Mesenchymal stem cell (in vitro differentiated cells and primary cell): ENCODE data around the gene CSF1R.

Source experiments
- DNase-seq: peaks from one replicate; pipeline ENCODE4 v3.0.0-alpha.2; 2013
- H2AFZ ChIP-seq: one replicate; pipeline ENCODE4 v1.6.1; 2013; ENCODE audit warnings: low read depth, mild to moderate bottlenecking, control low read depth, inconsistent platforms, low read length, moderate library complexity
- H2AK5ac ChIP-seq: 2 replicates; pipeline ENCODE4 v1.6.1; 2013; ENCODE audit warnings: low read length, moderate library complexity, mild to moderate bottlenecking, inconsistent platforms; ENCODE audit not compliant: severe bottlenecking
- H2BK120ac ChIP-seq: one replicate; pipeline ENCODE4 v1.6.1; 2013; ENCODE audit warnings: low read depth, mild to moderate bottlenecking, inconsistent platforms, low read length, moderate library complexity
- H2BK12ac ChIP-seq, 2 experiments: one replicate each; pipeline ENCODE4 v1.6.1; 2013; ENCODE audit warnings: inconsistent platforms in 2 of 2, low read length in 2 of 2, mild to moderate bottlenecking in 2 of 2, moderate library complexity in 2 of 2, control low read depth in 1 of 2
- H2BK15ac ChIP-seq: one replicate; pipeline ENCODE4 v1.6.1; 2013; ENCODE audit warnings: mild to moderate bottlenecking, low read depth, inconsistent platforms; ENCODE audit not compliant: poor library complexity, severe bottlenecking
- H2BK5ac ChIP-seq: 2 replicates; pipeline ENCODE4 v1.6.1; 2013; ENCODE audit warnings: low read depth, mild to moderate bottlenecking, low read length, control low read depth, inconsistent platforms; ENCODE audit not compliant: poor library complexity, severe bottlenecking
- H3K14ac ChIP-seq, 2 experiments: one replicate each; pipeline ENCODE4 v1.6.1; 2013; ENCODE audit warnings: inconsistent platforms in 2 of 2, low read length in 2 of 2, control low read depth in 1 of 2, mild to moderate bottlenecking in 1 of 2, moderate library complexity in 1 of 2
- H3K18ac ChIP-seq, 2 experiments: one replicate each; pipeline ENCODE4 v1.6.1; 2013; ENCODE audit warnings: inconsistent platforms in 2 of 2, low read length in 2 of 2, control low read depth in 1 of 2, low read depth in 1 of 2, mild to moderate bottlenecking in 1 of 2
- H3K23ac ChIP-seq, 2 experiments: one replicate each; pipeline ENCODE4 v1.6.1; 2013; ENCODE audit warnings: inconsistent platforms in 2 of 2, low read length in 2 of 2, mild to moderate bottlenecking in 2 of 2, moderate library complexity in 2 of 2, control low read depth in 1 of 2
- H3K27ac ChIP-seq: 2 replicates; pipeline ENCODE4 v1.5.1; 2013; ENCODE audit warnings: mild to moderate bottlenecking, moderate library complexity, low read length, control low read depth, inconsistent platforms; ENCODE audit not compliant: poor library complexity, severe bottlenecking
- H3K27me3 ChIP-seq, 2 experiments: 2 replicates each; pipeline versions ENCODE4 v1.6.1 to v1.7.0; 2013; ENCODE audit warnings: low read length in 2 of 2, mild to moderate bottlenecking in 2 of 2, moderate library complexity in 2 of 2, control low read depth in 1 of 2, inconsistent platforms in 1 of 2; ENCODE audit not compliant: control insufficient read depth in 1 of 2, insufficient read depth in 1 of 2
- H3K36me3 ChIP-seq, 2 experiments: 2 replicates each; pipeline versions ENCODE4 v1.6.1 to v1.7.0; 2013; ENCODE audit warnings: low read length in 2 of 2, control low read depth in 1 of 2, inconsistent platforms in 1 of 2, low read depth in 1 of 2, mild to moderate bottlenecking in 1 of 2; ENCODE audit not compliant: insufficient read depth in 2 of 2, control insufficient read depth in 1 of 2
- H3K4ac ChIP-seq, 2 experiments: one replicate each; pipeline ENCODE4 v1.6.1; 2013; ENCODE audit warnings: inconsistent platforms in 2 of 2, low read length in 2 of 2, mild to moderate bottlenecking in 2 of 2, moderate library complexity in 2 of 2, control low read depth in 1 of 2, low read depth in 1 of 2
- H3K4me1 ChIP-seq: 2 replicates; pipeline ENCODE4 v1.6.1; 2013; ENCODE audit warnings: low read depth, low read length, control low read depth; ENCODE audit not compliant: control insufficient read depth, insufficient read depth
- H3K4me2 ChIP-seq: 2 replicates; pipeline ENCODE4 v1.6.1; 2013; ENCODE audit warnings: low read length, mild to moderate bottlenecking, inconsistent platforms; ENCODE audit not compliant: poor library complexity, severe bottlenecking
- H3K4me3 ChIP-seq, 2 experiments: 2 replicates each; pipeline versions ENCODE4 v1.5.1 to v1.7.0; 2013; ENCODE audit warnings: low read length in 2 of 2, mild to moderate bottlenecking in 2 of 2, control low read depth in 1 of 2, low read depth in 1 of 2; ENCODE audit not compliant: insufficient read depth in 1 of 2
- H3K79me1 ChIP-seq: replicated peaks from 2 replicates; pipeline ENCODE4 v1.6.1; 2013; ENCODE audit warnings: mild to moderate bottlenecking, control low read depth, low read length, inconsistent platforms; ENCODE audit not compliant: poor library complexity, severe bottlenecking
- H3K9ac ChIP-seq: 2 replicates; pipeline ENCODE4 v1.7.0; 2013; ENCODE audit warnings: mild to moderate bottlenecking, low read length, moderate library complexity
- H3K9me3 ChIP-seq: 2 replicates; pipeline ENCODE4 v1.7.0; 2013; ENCODE audit warnings: mild to moderate bottlenecking, low read length; ENCODE audit not compliant: control insufficient read depth
- H4K8ac ChIP-seq: one replicate; pipeline ENCODE4 v1.6.1; 2013; ENCODE audit warnings: inconsistent platforms, mild to moderate bottlenecking, low read length, moderate library complexity
- H4K91ac ChIP-seq: one replicate; pipeline ENCODE4 v1.6.1; 2013; ENCODE audit warnings: mild to moderate bottlenecking, low read length, inconsistent platforms
- WGBS: methylation state at CpG from one replicate; pipeline ENCODE4 v1.1.7; 2013; ENCODE audit warnings: mixed read lengths; 5-methylcytosine and 5-hydroxymethylcytosine counted together

CSF1R gene

DNA sequence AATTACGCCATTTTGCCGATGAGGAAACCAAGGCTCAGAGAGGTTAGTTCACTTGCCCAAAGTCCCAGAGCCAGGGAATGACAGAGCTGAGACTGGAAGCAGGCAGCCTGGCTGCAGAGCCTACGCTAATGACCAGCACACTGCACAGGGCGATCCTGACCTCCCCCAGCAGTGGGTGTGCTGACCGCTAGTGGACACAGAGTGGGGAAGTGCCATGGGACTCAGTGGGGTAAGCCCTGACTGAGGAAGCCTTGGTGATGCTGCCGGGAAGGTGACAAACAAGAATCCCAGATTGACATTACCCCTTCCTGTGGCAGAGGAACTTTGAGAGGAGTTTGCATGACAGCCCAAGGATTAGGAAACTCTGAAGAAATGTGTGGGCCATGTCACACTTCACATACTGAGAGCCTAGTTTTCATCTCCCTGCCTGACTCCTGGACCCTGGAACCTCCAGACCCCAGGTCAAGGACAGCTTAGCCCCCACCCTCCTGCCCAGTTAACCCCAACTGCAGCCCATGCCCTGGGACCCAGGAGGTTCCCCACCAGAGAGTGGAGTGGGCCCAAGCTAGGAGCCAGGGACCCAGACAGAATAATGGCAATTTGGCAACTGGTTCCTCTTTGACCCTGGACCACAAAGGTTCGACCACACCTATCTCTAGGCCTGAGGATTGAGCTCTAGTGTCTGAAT lies 19.7 kb upstream of the CSF1R start:
- no peak overlapping the region for H3K23ac ChIP-seq
- H3K27ac ChIP-seq, result no peak overlapping the region
- H2BK5ac ChIP-seq, result no peak overlapping the region
- no peak overlapping the region for H4K8ac ChIP-seq
- H2AFZ ChIP-seq, result no peak overlapping the region
- DNase-seq, result no peak
- no peaks in the 10 kb centered on the region for H3K79me1 ChIP-seq
- H2AK5ac ChIP-seq, result no peak overlapping the region
- no peak overlapping the region for H3K4me3 ChIP-seq
- H3K36me3 ChIP-seq, result no peaks in the 10 kb centered on the region
- no peak overlapping the region for H2BK15ac ChIP-seq
- H3K27me3 ChIP-seq, result no peaks in the 10 kb centered on the region
- no peak overlapping the region for H3K9ac ChIP-seq
- H3K4ac ChIP-seq, result no peak overlapping the region
- 94% methylated on average over 5 of the region's 7 CpGs for WGBS
- H3K14ac ChIP-seq, result peak overlapping the region in 1 of 2 experiments; percentile 14
- no peak overlapping the region for H3K18ac ChIP-seq
- H3K4me1 ChIP-seq, result peaks cover 9% of the 10 kb centered on the region
- no peaks in the 10 kb centered on the region for H3K9me3 ChIP-seq
- no peak overlapping the region for H4K91ac ChIP-seq
- H3K4me2 ChIP-seq, result no peak overlapping the region
- H2BK120ac ChIP-seq, result no peak overlapping the region
- H2BK12ac ChIP-seq, result no peak overlapping the region

DNA sequence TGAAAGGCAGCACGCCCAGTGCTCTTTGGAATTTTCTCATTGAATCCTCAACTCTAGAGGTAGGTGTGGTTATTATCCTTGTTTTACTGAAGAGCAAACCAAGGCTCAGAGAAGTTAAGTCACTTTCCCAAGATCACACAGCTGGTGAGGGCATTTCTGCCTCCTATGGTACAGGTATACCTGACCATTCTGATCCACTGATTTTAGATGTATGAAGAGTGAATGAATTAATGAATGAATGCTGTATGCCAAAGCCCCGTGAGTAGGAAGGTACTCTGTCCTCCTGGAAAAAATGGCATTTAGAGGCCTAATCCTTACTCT lies 18.2 kb upstream of the CSF1R start:
- H3K79me1 ChIP-seq, result no peaks in the 10 kb centered on the region
- DNase-seq, result no peak
- no peak overlapping the region for H4K91ac ChIP-seq
- no peaks in the 10 kb centered on the region for H3K36me3 ChIP-seq
- H2BK15ac ChIP-seq, result no peak overlapping the region
- H3K18ac ChIP-seq, result no peak overlapping the region
- H3K9ac ChIP-seq, result no peak overlapping the region
- no peak overlapping the region for H3K4ac ChIP-seq
- no peak overlapping the region for H4K8ac ChIP-seq
- H2AFZ ChIP-seq, result no peak overlapping the region
- H3K4me3 ChIP-seq, result no peak overlapping the region
- no peak overlapping the region for H3K4me2 ChIP-seq
- no peak overlapping the region for H2BK5ac ChIP-seq
- 83% methylated on average over 2 of the region's 2 CpGs for WGBS
- H3K4me1 ChIP-seq, result peaks cover 8% of the 10 kb centered on the region
- no peak overlapping the region for H3K27ac ChIP-seq
- no peak overlapping the region for H2BK120ac ChIP-seq
- no peak overlapping the region for H2BK12ac ChIP-seq
- no peak overlapping the region for H3K14ac ChIP-seq
- no peaks in the 10 kb centered on the region for H3K9me3 ChIP-seq
- no peak overlapping the region for H2AK5ac ChIP-seq
- H3K27me3 ChIP-seq, result no peaks in the 10 kb centered on the region
- H3K23ac ChIP-seq, result no peak overlapping the region

DNA sequence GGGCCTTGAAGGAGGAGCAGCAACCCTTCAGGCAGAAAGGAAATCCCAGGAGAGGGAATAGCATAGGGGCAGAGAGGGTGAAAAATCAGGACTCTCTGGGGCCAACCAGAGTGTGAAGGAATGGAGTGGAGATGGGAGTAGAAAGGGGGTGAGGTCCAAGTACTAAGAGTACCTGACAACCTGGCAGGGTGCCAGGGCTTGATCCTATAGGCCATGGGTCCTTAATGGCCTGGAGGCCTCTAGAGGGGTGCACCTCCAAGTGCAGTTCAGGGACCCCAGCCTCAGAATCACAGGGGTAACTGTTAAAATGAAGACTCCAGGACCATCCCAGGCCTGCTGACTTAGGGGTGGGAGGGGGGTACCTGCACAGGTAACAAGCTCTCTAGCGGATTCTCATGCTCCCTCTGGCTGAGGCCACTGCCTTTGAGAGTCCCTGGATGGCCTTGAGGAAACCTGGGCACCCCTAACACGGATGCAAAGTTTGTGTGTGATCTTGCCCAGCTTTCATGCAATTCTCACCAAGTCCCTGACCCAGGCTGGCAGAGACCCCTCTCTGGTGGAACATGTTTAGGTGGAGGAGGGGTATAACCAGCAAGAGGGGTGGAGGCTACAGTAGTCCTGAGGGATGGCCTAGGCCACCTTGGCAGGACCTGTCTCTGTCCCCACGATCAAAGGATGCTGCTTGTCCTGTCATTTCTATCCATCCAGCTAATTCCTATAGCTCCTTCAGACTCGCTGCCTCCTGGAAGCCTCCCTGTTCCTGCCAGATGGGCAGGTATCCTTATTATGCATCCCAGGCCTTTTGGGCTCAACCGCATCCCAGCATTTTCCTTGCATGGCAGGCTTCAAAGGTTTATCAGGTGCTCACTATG lies 17.6 kb upstream of the CSF1R start:
- Histone ChIP-seq H3K4me3 (no peak overlapping the region), H3K18ac (no peak overlapping the region), H2BK12ac (no peak overlapping the region), H2BK5ac (no peak overlapping the region), H3K27ac (no peak overlapping the region), H3K36me3 (no peaks in the 10 kb centered on the region), H2BK120ac (no peak overlapping the region), H3K4ac (no peak overlapping the region), H2AK5ac (no peak overlapping the region), H3K9ac (no peak overlapping the region), H3K27me3 (no peaks in the 10 kb centered on the region), H3K14ac (no peak overlapping the region), H3K9me3 (no peaks in the 10 kb centered on the region), H3K23ac (no peak overlapping the region), H3K4me1 (peaks cover 8% of the 10 kb centered on the region), H3K4me2 (no peak overlapping the region), H4K8ac (no peak overlapping the region), H3K79me1 (no peaks in the 10 kb centered on the region), H2AFZ (no peak overlapping the region), H4K91ac (no peak overlapping the region), H2BK15ac (no peak overlapping the region)
- WGBS, result 82% methylated on average over 5 of the region's 5 CpGs
- no peak for DNase-seq

DNA sequence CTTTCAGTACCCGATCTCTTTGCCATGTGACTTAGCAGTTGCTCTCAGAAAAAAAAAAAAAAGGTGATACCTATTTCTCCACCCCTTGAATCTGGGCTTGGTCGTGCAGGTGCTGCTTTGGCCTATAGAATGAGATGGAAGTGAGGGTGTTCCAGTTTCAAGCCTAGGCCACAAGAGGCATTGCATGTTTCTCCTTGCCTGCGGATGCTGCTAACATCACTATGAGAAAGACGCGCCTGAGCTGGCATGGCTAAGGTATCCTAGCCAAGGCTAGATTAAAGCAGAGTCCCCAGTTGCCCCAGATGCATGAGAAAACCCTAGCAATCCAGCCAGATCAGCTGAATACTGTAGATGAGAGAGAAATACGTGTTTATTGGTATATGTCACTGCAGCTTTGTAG lies 14.7 kb upstream of the CSF1R start:
- H2BK12ac ChIP-seq, result no peak overlapping the region
- no peak overlapping the region for H2BK120ac ChIP-seq
- H3K18ac ChIP-seq, result no peak overlapping the region
- H3K4me2 ChIP-seq, result no peak overlapping the region
- WGBS, result 69% methylated on average over 5 of the region's 6 CpGs
- H4K8ac ChIP-seq, result no peak overlapping the region
- no peaks in the 10 kb centered on the region for H3K27me3 ChIP-seq
- H2AFZ ChIP-seq, result no peak overlapping the region
- no peak overlapping the region for H3K27ac ChIP-seq
- H3K14ac ChIP-seq, result no peak overlapping the region
- H4K91ac ChIP-seq, result no peak overlapping the region
- H3K4ac ChIP-seq, result no peak overlapping the region
- no peaks in the 10 kb centered on the region for H3K36me3 ChIP-seq
- no peak overlapping the region for H2BK5ac ChIP-seq
- H3K9me3 ChIP-seq, result no peaks in the 10 kb centered on the region
- no peak overlapping the region for H3K4me3 ChIP-seq
- H3K79me1 ChIP-seq, result no peaks in the 10 kb centered on the region
- no peak overlapping the region for H3K23ac ChIP-seq
- no peak for DNase-seq
- no peak overlapping the region for H2BK15ac ChIP-seq
- peaks cover 2% of the 10 kb centered on the region for H3K4me1 ChIP-seq
- H2AK5ac ChIP-seq, result no peak overlapping the region
- no peak overlapping the region for H3K9ac ChIP-seq
